T-helper 9 cell (primary cell): Measurements from ENCODE around the gene SLC22A3.
"Not testable (repeated sequence)": the region's sequence is repeated elsewhere in the genome, so short reads cannot be mapped to it uniquely, and the experiment has no call there.

ENCODE experiments used
- DNase-seq: peaks from one replicate; pipeline ENCODE4 v3.0.0-alpha.2; 2020
- total RNA-seq, 2 donors: gene quantifications; one replicate each; lab custom pipeline; 2026; lab: John Stamatoyannopoulos, UW

Gene SLC22A3, protein sequence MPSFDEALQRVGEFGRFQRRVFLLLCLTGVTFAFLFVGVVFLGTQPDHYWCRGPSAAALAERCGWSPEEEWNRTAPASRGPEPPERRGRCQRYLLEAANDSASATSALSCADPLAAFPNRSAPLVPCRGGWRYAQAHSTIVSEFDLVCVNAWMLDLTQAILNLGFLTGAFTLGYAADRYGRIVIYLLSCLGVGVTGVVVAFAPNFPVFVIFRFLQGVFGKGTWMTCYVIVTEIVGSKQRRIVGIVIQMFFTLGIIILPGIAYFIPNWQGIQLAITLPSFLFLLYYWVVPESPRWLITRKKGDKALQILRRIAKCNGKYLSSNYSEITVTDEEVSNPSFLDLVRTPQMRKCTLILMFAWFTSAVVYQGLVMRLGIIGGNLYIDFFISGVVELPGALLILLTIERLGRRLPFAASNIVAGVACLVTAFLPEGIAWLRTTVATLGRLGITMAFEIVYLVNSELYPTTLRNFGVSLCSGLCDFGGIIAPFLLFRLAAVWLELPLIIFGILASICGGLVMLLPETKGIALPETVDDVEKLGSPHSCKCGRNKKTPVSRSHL
- 0 to 0.42 reads per million in 2 donors for total RNA-seq

DNA sequence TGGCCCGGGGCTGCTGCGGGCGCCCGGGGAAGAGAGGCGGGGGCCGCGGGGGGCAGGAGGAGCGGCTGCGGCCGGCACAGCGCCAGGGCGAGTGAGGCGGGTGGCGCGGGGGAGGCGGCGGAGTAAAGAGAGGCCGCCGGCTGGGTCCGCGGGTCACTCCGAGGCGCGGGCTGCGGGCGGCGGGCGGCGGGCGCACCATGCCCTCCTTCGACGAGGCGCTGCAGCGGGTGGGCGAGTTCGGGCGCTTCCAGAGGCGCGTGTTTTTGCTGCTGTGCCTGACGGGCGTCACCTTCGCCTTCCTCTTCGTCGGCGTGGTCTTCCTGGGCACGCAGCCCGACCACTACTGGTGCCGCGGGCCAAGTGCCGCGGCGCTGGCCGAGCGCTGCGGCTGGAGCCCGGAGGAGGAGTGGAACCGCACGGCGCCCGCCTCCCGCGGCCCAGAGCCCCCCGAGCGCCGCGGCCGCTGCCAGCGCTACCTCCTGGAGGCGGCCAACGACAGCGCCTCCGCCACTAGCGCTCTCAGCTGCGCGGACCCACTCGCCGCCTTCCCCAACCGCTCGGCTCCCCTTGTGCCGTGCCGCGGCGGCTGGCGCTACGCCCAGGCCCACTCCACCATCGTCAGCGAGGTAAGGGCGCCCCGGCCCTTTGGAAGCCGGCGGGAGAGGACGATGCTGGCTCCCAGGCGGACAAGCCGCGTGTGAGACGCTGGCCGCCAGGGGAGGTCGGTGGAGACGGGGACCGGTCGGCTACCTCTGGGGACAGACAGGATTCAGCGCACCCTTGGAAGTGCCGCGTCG is at the start of gene SLC22A3:
TSS of gene SLC22A3 (plus strand) at position 156 of the 797 bp plus-strand sequence. CDS start at position 198, 42 bp downstream.
- DNase-seq = no peak

DNA sequence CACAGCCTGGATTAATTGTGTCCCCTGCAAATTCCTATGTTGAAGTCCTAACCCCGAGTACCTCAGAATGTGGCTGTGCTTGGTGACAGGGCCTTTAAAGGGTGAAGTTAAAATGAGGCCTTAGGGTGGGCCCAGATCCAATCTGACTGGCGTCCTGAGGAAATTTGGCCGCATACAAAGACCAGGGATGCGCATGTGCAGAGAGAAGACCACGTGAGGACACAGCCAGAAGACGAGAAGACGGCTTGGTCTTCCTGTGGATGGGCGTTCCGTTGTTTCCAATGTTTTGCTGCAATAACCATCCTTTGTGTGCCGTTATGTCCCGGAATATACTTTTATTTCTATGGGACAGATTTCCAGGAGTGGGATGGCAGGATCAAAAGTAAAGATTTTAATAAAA is 48.6 kb upstream of the SLC22A3 start:
- no peak for DNase-seq

DNA sequence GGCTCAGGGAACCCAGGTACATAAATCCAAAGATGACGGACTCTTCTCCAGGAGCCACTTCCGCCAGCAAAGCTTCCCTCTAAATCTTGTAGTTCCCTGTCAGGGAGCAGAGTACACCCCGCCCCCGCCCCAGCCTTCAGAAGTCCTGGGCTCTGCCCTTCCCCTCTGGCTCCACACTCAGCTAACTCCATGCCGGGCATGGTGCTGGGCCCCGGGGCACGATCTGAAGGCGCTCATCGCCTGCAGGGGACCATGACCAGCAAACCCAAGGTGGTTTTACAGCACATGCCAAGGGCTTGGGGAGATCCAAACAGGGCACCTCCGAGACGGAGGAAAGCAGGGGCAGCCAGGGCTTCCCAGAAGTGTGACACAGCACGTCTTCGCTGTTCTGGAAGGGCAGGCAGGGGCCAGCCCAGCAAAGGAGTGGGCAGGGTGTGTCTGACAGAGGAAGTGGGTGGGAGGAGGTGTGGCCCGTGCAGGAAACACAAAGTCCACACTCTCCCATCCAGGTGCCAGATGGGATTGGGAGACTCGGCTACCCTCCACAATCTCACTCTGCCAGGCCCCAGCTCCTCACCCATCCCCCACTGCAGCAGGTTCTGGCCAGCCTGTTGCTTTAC is 48.0 kb upstream of the SLC22A3 start:
- DNase-seq = no peak

DNA sequence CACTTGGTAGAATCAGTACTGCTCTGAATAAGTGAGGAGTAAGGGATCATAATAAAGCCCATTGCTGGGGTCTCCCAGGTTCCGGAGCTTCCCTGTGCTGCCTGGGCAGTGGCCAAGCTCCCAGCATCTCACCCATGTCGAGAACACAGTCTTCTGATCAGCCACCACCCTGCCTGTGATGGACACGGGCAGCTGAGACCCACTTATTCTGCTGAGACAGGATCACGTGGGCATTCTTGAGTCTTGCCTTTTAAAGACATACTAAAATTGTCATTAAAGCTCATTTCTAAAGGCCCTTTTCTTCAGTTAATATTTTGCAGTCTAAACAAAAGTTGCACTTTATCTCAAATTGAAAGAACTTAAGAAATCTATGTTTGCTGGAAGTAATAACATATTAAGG is 46.8 kb upstream of the SLC22A3 start:
- DNase-seq = no peak

DNA sequence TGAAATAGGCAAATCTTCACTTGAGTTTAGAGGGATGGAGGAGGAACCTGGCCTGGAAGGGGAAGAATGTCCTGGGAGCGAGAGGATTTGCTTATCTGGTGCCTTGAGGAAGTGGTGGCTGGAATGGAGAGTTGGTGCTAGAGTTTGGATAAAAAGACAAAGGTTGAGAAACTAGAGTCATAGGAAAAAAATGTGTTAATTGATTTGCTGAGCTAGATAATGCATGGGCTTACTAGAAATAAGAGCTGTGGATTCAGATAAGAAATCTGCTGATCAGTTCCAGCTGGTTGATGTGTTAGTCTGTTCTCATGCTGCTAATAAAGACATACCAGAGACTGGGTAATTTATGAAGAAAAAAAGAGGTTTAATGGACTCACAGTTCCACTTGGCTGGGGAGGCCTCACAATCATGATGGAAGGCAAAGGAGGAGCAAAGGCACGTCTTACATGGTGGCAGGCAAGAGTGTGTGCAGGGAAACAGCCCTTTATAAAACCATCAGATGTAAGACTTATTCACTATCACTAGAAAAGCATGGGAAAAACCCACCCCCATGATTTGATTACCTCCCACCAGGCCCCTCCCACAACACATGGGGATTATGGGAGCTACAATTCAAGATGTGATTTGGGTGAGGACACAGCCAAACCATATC is 45.6 kb upstream of the SLC22A3 start:
- DNase-seq = not testable (repeated sequence)

DNA sequence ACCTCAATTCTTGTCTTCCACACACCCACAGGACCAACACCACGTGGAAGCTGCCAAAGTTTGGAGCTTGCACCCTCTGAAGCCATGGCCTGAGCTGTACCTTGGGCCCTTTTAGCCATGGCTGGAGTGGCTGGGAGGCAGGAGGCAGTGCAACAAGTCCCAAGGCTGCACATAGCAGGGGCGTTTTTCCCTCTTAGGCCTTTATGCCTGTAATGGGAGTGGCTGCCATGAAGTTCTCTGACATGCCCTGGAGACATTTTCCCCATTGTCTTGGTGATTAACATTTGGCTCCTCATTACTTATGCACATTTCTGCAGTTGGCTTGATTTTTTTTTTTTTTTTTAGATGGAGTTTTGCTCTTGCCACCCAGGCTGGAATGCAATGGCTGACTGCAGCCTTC is 44.4 kb upstream of the SLC22A3 start:
- DNase-seq = no peak

DNA sequence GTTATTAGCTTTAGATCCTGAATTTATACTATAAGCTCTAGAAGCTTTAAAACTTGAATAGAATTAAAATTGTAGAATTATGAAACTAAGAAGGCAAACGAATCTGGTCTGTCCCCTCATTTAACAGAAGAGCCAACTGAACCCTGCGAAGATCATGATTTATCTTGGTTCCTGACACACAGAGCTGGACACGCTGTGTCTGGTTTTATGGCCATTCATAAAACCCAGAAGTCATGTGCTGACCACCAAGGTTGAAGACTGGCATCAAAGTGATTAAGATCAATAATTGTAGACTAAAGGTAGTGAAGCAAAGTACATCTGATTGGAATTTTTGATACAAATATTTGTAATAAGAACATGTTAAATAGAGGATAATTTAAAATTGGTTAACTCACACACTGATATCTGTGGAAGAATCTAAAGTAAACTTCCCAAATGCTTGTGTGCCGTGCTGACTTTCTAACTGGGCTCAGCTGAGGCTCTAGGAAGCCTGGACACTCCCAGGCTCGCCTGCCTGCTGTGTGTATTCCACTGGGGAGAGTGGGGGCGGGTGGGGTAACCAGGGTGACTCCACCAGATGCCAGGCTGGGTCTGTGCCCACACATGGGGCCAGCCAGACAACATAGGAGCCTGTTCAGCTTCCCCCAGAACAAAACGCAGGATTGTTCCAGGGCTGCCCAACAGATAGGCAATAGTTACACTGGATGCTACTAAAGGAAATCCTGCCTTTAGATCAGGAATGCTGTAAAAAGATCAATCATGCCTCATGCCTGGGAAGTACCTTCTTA is 42.1 kb upstream of the SLC22A3 start:
- no peak for DNase-seq

DNA sequence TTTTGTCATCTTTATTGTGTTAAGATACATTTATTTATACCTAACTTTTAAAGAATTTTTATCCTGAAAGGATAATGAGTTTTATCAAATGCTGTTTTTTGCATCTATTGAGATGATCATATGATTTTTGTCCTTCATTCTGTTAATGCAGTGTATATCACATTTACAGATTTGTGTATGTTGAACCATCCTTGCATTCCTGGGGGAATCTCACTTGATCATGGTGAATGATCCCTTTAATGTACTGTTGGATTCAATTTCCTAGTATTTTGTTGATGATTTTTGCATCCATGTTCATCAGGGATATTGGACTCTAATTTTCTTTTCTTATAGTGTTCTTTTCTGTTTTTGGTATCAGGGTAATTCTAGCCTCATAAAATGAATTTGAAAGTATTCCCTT is 38.5 kb upstream of the SLC22A3 start:
- no peak for DNase-seq

DNA sequence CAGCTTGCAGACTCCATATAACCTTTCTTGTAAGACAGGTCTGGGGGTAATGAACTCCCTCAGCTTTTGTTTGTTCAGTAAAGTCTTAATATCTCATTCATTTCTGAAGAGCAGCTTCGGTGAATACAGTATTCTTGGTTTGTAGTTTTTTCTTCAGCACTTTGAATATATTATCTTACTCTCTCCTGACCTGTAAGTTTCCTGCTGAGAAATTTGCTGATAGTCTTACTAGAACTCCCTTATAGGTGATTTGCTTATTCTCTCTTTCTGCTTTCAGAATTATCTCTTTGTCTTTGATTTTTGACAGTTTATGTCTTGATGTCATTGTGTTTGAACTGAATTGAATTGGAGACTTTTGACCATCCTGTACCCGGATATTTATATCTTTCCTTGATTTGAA is 35.3 kb upstream of the SLC22A3 start:
- no peak for DNase-seq

DNA sequence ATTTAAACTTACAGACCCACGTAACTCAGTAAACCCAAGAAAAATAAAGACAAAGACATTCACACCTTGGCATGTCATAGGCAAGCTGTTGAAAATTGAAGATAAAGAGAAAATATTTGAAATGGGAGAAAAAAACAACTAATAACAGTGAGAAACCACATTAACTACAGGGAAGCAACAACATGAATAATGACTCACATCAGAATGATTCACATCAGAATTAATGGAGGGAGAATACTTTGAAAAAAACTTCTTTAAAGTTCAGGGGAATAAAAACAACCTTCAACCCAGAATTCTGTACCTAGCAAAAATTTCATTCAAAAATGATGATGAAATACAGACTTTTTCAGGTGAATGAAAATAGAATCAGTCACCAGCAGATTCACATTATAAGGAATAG is 32.9 kb upstream of the SLC22A3 start:
- no peak for DNase-seq

DNA sequence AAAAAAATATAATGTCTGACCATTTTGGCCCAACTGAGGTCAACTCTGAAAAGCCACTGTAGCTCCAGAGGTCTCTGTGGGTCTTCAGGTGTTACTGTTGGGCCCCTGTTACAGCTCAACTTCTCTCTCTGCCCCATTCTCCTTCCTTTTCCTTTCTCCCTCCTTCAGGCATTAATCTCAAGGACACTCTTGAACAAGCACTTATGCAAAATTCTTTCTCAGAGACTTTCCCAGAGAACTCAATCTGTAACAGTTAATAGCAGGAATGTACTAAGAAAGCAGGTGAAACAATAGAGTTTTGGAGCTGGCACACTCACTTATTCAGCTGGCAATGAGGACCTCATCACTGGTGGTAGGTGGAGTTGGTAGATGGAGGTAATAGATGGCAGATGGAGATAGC is 31.9 kb upstream of the SLC22A3 start:
- no peak for DNase-seq

DNA sequence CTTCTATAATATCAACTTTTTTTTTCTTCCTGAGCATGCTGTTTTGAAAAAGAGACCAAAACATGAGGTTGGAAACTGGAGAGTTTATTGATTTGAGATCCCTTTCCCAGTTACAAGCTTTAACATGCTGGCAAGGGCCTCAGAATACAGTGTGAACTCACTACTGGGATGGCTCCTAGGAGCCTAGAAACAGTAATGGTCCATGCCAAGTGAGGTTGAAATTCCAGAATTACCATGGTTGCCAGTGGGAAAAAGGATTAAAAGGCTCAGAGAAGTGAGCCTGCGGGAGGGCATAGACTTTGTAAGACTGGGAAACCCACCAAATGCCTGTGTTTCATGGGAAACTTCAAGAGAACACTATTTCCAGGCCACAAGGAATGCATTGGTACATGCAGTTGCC is 28.9 kb upstream of the SLC22A3 start:
- DNase-seq = no peak

DNA sequence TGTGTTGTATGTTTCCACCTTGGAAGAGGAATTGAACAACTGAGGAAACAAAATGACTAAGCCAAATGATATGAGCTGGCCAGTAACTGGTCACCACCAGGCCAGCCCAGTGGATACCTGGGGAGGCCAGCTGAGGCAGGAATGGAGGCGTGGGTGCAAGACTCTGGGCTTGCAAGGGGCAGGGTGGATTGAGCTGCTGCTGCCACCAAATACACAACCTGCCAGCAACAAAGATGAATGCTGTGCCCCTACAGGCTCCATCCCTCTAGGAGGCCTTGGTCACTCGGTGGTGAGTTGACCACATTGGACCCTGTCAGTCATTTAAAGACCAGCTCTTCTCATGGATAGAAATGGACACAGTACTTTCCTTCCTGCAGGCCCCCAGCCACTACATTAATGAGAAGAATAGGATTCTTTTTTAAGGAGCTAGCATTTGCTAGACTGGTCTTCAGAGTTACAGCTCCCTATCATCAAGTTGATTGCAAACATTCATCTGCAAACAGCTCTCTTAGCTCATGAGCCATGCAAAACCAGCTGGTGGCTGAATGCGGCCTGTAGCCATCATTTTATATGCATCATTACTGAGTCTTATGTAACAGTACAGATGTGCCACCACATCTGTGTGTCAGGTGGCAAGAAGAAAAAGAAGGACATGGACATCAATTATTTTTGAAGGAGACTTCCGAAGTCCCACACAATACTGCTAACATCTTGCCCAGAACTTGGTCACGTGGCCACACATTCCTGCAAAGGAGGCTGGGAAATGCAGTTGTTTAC is 26.3 kb upstream of the SLC22A3 start:
- DNase-seq = no peak

DNA sequence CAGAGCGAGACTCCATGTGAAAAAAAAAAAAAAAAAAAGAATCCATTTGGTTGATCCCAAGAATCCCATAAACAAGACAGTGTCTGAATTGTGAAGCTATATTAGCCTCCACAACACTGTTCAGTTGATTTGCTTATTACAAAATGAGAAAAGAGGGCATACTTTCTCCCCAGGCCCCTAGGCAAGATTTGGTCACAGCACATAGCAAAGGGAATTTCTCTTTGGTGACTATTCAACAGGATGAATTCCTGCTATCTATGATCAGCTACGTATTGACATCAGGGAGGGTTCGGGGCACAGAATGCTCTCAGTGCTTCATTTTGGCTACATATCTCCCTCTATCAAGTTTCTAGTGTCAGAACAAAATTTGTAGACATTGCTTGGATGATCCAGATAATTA is 20.2 kb upstream of the SLC22A3 start:
- DNase-seq = no peak

DNA sequence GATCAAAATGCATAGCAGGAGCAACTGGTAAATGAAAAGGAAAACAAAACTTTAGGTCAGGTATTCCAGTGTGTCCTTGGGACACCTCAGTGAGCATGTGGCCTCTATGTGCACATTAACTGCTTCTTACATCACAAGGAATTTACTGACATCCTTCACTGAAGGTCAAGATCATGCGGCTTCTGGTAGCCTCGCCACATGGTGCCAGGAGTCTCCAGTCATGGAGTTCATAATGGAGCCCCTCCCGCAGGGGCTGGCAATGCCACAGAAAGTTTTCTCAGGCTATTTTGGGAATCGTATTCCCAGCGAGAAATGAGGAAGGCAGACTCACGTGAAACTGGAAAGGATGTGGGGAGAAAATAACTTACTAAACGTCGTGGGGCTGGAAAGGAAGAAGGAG is 19.7 kb upstream of the SLC22A3 start:
- DNase-seq = no peak

DNA sequence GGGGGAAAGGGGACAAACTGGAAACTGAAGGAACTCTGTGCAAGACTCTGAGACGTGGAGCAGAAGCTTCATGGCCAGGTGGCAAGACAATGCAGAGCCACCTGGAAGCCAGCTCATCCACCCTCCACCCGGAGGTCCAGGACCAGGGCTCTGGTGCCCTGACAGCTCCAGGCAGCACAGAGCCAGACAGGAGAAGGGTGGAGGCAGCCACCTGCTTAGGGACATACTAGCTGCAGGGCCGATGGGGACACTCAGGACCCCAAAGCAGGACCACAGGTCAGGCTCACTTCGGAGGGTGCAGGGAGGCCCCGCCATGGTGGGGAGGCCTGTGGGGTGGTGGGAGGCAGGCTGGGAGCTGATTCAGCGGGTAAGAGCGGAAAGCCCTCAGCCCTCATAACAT is 19.0 kb upstream of the SLC22A3 start:
- no peak for DNase-seq

DNA sequence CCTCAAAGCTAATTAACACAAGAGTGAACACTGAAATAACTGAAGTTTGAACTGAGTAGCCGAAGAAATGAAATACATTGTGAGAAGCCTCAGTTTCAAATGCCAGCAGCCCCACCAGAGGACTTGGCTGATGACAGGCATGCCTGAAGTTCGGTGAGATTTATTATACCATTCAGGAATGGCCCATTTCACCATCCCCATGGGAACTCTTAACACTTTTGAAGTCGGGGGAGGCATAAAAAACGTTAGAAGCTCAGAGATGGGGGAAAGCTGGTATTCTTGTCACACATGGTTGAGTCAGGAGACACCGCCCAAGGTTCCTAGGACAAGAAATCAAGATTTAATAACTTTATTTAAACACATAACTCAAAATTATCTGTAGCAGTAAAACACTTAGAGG is 17.6 kb upstream of the SLC22A3 start:
- no peak for DNase-seq

DNA sequence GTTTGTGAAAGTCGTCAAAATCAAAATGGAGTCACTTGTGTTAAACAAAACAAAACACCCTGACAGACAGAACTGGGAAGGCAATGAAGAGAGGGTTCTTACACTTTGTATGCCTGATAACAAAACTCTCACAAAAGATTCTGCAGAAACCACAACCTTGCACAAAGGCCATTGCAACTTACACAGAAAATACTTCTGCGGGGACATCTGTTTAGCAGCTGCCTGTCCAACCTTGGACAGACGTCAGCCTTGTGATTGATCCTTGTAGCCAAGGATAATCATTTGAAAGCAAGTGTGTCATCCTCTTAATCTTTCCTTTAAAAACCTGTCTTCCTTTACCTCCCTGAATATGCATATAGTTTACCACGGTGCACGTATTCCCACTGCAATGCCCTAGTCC is 17.0 kb upstream of the SLC22A3 start:
- DNase-seq = no peak

DNA sequence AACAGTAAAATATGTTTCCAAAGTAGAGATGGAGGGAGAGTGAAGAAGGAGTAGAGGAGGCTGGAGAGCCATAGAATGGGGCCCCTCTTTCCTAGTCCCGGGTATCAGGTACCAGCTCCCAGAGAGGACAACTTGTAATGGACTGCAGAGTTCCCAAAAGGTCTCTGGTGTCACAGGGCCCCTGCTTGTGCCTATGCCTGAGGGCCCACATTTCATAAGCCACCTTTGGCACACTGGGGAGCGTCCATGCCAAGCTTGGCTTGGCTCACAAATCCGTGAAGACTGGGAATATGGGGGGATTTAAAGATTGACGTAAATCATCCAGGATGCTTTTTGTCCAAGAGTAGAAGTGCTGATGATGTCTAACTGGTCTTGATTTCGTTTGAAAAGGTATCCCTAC is 16.4 kb upstream of the SLC22A3 start:
- DNase-seq = no peak

DNA sequence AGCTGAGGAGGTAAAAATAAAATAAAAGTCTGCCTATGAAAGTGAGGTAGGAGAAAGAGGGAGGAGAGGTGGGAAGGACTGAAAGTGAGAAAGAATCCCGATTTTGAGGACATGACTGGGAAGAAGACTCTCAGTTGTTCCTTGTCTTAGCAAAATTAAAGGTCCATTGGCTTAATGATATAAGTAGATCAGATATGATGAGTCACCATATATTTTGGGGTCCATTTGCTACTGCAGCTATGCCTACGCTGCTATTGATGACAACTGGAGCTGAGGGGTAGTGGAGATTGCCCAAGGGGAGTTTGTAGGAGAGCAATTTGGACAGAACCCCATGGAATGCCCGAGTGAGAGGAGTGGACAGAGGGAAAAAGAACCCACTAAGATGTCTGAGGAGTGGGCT is 15.1 kb upstream of the SLC22A3 start:
- no peak for DNase-seq

DNA sequence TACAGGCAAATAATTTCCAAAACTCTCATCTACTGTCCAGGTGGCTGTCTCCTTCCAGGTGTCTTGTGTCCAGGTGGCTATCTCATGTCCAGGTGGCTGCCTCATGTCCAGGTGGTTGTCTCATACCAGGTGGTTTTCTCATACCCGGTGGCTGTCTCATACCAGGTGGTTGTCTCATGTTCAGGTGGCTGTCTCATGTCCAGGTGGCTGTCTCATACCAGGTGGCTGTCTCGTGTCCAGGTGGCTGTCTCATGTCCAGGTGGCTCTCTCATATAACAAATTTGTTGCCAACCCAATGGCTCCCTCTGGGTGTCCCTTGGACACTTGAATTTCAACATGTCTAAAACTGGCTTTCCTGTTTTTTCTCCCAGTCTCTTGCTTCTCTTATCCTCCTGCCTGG is 14.3 kb upstream of the SLC22A3 start:
- DNase-seq = no peak
